Right lobe of liver (tissue), 4 donors: Measurements from ENCODE around the gene PM20D1.

Experiments used
- CTCF ChIP-seq, 4 donors: fragments of 200-600 bp in 3 of 4; fragments of 450-650 bp in 1 of 4; IDR thresholded peaks; one replicate each; pipeline versions ENCODE4 v1.5.1 to v1.8.0; 2016 to 2022; ENCODE audit warnings: antibody characterized with exemption in 4 of 4, mild to moderate bottlenecking in 2 of 4
- POLR2A ChIP-seq: fragments of 450-650 bp; IDR thresholded peaks from one replicate; pipeline ENCODE4 v1.6.1; 2017; ENCODE audit warnings: antibody characterized with exemption, mild to moderate bottlenecking
- donor health status: DM: no; HTN: no; CAD: no.
- donor health status: DM: no; HTN: no; CAD: no.
- donor health status: DM: no; HTN: yes; CAD: no.

- TF ChIP-seq CTCF (IDR thresholded peaks at IDR 0.05) (no peak), POLR2A (no peak)
These were observed 57.5 kb downstream of the PM20D1 start for GRCh38 chr1:205792481-205792881.
